ENCODE results near the gene EFNA1.

GRCh38 chr1:155116113-155116764, 11.4 kb upstream of the EFNA1 start:
- no peak for TF ChIP-seq RAD21 (IDR thresholded peaks at IDR 0.05)
- TF ChIP-seq, protein P1, sequence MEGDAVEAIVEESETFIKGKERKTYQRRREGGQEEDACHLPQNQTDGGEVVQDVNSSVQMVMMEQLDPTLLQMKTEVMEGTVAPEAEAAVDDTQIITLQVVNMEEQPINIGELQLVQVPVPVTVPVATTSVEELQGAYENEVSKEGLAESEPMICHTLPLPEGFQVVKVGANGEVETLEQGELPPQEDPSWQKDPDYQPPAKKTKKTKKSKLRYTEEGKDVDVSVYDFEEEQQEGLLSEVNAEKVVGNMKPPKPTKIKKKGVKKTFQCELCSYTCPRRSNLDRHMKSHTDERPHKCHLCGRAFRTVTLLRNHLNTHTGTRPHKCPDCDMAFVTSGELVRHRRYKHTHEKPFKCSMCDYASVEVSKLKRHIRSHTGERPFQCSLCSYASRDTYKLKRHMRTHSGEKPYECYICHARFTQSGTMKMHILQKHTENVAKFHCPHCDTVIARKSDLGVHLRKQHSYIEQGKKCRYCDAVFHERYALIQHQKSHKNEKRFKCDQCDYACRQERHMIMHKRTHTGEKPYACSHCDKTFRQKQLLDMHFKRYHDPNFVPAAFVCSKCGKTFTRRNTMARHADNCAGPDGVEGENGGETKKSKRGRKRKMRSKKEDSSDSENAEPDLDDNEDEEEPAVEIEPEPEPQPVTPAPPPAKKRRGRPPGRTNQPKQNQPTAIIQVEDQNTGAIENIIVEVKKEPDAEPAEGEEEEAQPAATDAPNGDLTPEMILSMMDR (IDR thresholded peaks at IDR 0.05; ENCODE audit: low read depth, low read length, missing input control): no peak
- no peak for TF ChIP-seq FOXA1 (IDR thresholded peaks at IDR 0.05)
- no peak for TF ChIP-seq YY1 (IDR thresholded peaks at IDR 0.05)
- no peak for TF ChIP-seq GABPA (IDR thresholded peaks at IDR 0.05 in 1 of 2, conservative IDR thresholded peaks at IDR 0.05 in 1 of 2)
- no peak for TF ChIP-seq EGR1 (IDR thresholded peaks at IDR 0.05; ENCODE audit: low read depth in 2 of 2)
- no peak for TF ChIP-seq REST (IDR thresholded peaks at IDR 0.05)
- no peak for TF ChIP-seq TAF1 (conservative IDR thresholded peaks at IDR 0.05)
- TF ChIP-seq MAX (IDR thresholded peaks at IDR 0.05): no peak
- TF ChIP-seq ZBTB33 (IDR thresholded peaks at IDR 0.05): no peak
- no peak for TF ChIP-seq SP1 (IDR thresholded peaks at IDR 0.05)
- TF ChIP-seq, protein P2, sequence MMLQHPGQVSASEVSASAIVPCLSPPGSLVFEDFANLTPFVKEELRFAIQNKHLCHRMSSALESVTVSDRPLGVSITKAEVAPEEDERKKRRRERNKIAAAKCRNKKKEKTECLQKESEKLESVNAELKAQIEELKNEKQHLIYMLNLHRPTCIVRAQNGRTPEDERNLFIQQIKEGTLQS (IDR thresholded peaks at IDR 0.05): no peak

Measured in liver (tissue), 3 donors.